Stimulated activated CD8-positive, alpha-beta memory T cell treated with anti-CD3 and anti-CD28 coated beads, Interleukin-12 subunit alpha, Interleukin-12 subunit beta, amount 100 ng/mL, for 1 hour (primary cell): Measurements from ENCODE around the gene ALDH1A2.

Source experiments
- DNase-seq: peaks from one replicate; pipeline ENCODE4 v3.0.0-alpha.2; 2020; ENCODE audit warnings: low read depth

Gene ALDH1A2

GRCh38 chr15:57994221-57995049, 71.1 kb downstream of the ALDH1A2 start:
- no peak for DNase-seq

- DNase-seq, result no peak
These were observed 71.9 kb downstream of the ALDH1A2 start for GRCh38 chr15:57993409-57994145.

GRCh38 chr15:57992761-57993355, 72.7 kb downstream of the ALDH1A2 start:
- DNase-seq, result no peak

- DNase-seq, result no peak
These were observed 92.0 kb downstream of the ALDH1A2 start for GRCh38 chr15:57973534-57973933.

GRCh38 chr15:57972864-57973263, 92.6 kb downstream of the ALDH1A2 start:
- no peak for DNase-seq

- no peak for DNase-seq
These were observed 95.5 kb downstream of the ALDH1A2 start for GRCh38 chr15:57969996-57970395.

GRCh38 chr15:57969355-57969754, 96.2 kb downstream of the ALDH1A2 start:
- DNase-seq, result no peak

- no peak for DNase-seq
These were observed 102.6 kb downstream of the ALDH1A2 start for GRCh38 chr15:57962887-57963286.

- no peak for DNase-seq
These were observed 103.6 kb downstream of the ALDH1A2 start for GRCh38 chr15:57961919-57962318.

- no peak for DNase-seq
These were observed 108.4 kb downstream of the ALDH1A2 start for GRCh38 chr15:57957113-57957512.

- no peak for DNase-seq
These were observed 111.6 kb downstream of the ALDH1A2 start for GRCh38 chr15:57953874-57954273.

- DNase-seq, result no peak
These were observed 114.1 kb downstream of the ALDH1A2 start for GRCh38 chr15:57951328-57951932.

- no peak for DNase-seq
These were observed 115.0 kb downstream of the ALDH1A2 start for GRCh38 chr15:57950381-57950946.

GRCh38 chr15:57949374-57949943, 116.1 kb downstream of the ALDH1A2 start:
- DNase-seq, result no peak

GRCh38 chr15:57948351-57949289, 116.9 kb downstream of the ALDH1A2 start:
- no peak for DNase-seq

GRCh38 chr15:57947781-57948180, 117.7 kb downstream of the ALDH1A2 start:
- DNase-seq, result no peak

GRCh38 chr15:57947282-57947681, 118.2 kb downstream of the ALDH1A2 start:
- DNase-seq, result no peak

GRCh38 chr15:57946491-57947048, 118.9 kb downstream of the ALDH1A2 start:
- DNase-seq, result no peak

- DNase-seq, result no peak
These were observed 119.9 kb downstream of the ALDH1A2 start for GRCh38 chr15:57945616-57946015.

GRCh38 chr15:57943754-57944420, 121.6 kb downstream of the ALDH1A2 start:
- DNase-seq, result no peak
